HG03045 (cell line): Measurements from ENCODE around the gene PUSL1.

ENCODE experiments used
- ATAC-seq: cut with Tn5 transposase; IDR thresholded peaks from one replicate; pipeline ENCODE4 v1.9.1; 2021; ENCODE audit warnings: mild to moderate bottlenecking, moderate library complexity; ENCODE audit not compliant: unreplicated experiment

The PUSL1 gene

GRCh38 chr1:1349256-1350012 is 41.0 kb downstream of the PUSL1 start, which contains the start of gene DVL1:
DVL1 (minus strand) TSS chr1:1349418; CDS start chr1:1349065, 353 bp downstream.
- ATAC-seq = peak; percentile 63

- ATAC-seq = no peak
These were observed 43.4 kb downstream of the PUSL1 start for GRCh38 chr1:1351511-1352427.

GRCh38 chr1:1352786-1353388 is 44.5 kb downstream of the PUSL1 start:
- no peak for ATAC-seq

GRCh38 chr1:1353389-1354151 is 45.2 kb downstream of the PUSL1 start:
- no peak for ATAC-seq

- ATAC-seq = no peak
These were observed 46.2 kb downstream of the PUSL1 start for GRCh38 chr1:1354271-1355247.

- no peak for ATAC-seq
These were observed 47.0 kb downstream of the PUSL1 start for GRCh38 chr1:1355416-1355815.

GRCh38 chr1:1356166-1356795 is 47.9 kb downstream of the PUSL1 start:
- no peak for ATAC-seq

GRCh38 chr1:1356796-1357401 is 48.5 kb downstream of the PUSL1 start:
- ATAC-seq = no peak

GRCh38 chr1:1357871-1358432 is 49.6 kb downstream of the PUSL1 start:
- ATAC-seq = no peak

- ATAC-seq = no peak
These were observed 50.3 kb downstream of the PUSL1 start, which contains the start of gene MXRA8 for GRCh38 chr1:1358433-1359271. MXRA8 (minus strand) TSS chr1:1358555; CDS start chr1:1358504, 51 bp downstream.

GRCh38 chr1:1359308-1359663 is 50.9 kb downstream of the PUSL1 start:
- no peak for ATAC-seq

- ATAC-seq = no peak
These were observed 51.5 kb downstream of the PUSL1 start for GRCh38 chr1:1359664-1360468.

GRCh38 chr1:1360506-1361169 is 52.2 kb downstream of the PUSL1 start:
- ATAC-seq = no peak
